K562 (cell line): ENCODE data around the gene TBL1XR1. TPM values are rescaled to one million over a fixed set of nuclear protein-coding genes. Genes with fewer than 3 reads are reported as not detected.
A peak's percentile ranks its signal among the peaks of the same experiment; 100 is the strongest.

ENCODE experiments used
- C11orf30 ChIP-seq: fragments of 450-650 bp; IDR thresholded peaks from 2 replicates; pipeline ENCODE4 v1.6.1; 2016; ENCODE audit warnings: low read depth, mild to moderate bottlenecking
- CCAR2 ChIP-seq: fragments of 200-400 bp; formaldehyde crosslinking; IDR thresholded peaks from 2 replicates; pipeline ENCODE4 v1.6.1; 2017; ENCODE audit warnings: mild to moderate bottlenecking, low read depth, low read length
- CHCHD3 ChIP-seq: fragments of 250-450 bp; sonication (Bioruptor Pico); IDR thresholded peaks from 2 replicates; pipeline ENCODE4 v2.1.2; 2022; ENCODE audit warnings: mild to moderate bottlenecking
- DLX4 ChIP-seq: fragments of 250-450 bp; sonication (Bioruptor Pico); IDR thresholded peaks from 2 replicates; pipeline ENCODE4 v1.6.1; 2021; ENCODE audit warnings: mild to moderate bottlenecking
- FOSL1 ChIP-seq: fragments of 200-800 bp; sonication (Bioruptor generic); conservative IDR thresholded peaks from 2 replicates; pipeline ENCODE4 v1.6.1; 2016; ENCODE audit warnings: missing genetic modification characterization, missing compliant biosample characterization
- HSF4 ChIP-seq: fragments of 250-450 bp; sonication (Bioruptor Pico); IDR thresholded peaks from 2 replicates; pipeline ENCODE4 v2.1.2; 2022; ENCODE audit warnings: mild to moderate bottlenecking, moderate library complexity, borderline replicate concordance
- MAFF ChIP-seq: IDR thresholded peaks from 2 replicates; pipeline ENCODE4 v1.6.1; 2012; ENCODE audit warnings: low read length, improper control_type of control experiment
- MAFG ChIP-seq: fragments of 450-650 bp; conservative IDR thresholded peaks from 2 replicates; pipeline ENCODE4 v1.6.1; 2016; ENCODE audit warnings: missing genetic modification characterization, missing compliant biosample characterization
- MAZ ChIP-seq, 2 experiments: fragments of 450-650 bp in 1 of 2; sonication (generic) in 1 of 2; formaldehyde crosslinking; IDR thresholded peaks in 1 of 2; conservative IDR thresholded peaks in 1 of 2; 2 replicates each; pipeline versions ENCODE4 v1.4.0 to v1.5.0; 2020; ENCODE audit warnings: mild to moderate bottlenecking in 1 of 2, missing genetic modification reagents in 1 of 2
- MEIS2 ChIP-seq: fragments of 450-650 bp; IDR thresholded peaks from 2 replicates; pipeline ENCODE4 v1.6.1; 2014; ENCODE audit warnings: mild to moderate bottlenecking; ENCODE audit not compliant: partially characterized antibody
- NEUROD1 ChIP-seq: fragments of 150-350 bp; IDR thresholded peaks from 2 replicates; pipeline ENCODE4 v1.6.1; 2014; ENCODE audit warnings: borderline replicate concordance, low read length, low read depth; ENCODE audit not compliant: partially characterized antibody
- NFE2 ChIP-seq: IDR thresholded peaks from 2 replicates; pipeline ENCODE4 v1.6.1; 2014; ENCODE audit warnings: antibody characterized with exemption, low read depth
- NFE2L1 ChIP-seq: fragments of 450-650 bp; IDR thresholded peaks from 2 replicates; pipeline ENCODE4 v1.6.1; 2016; ENCODE audit warnings: missing genetic modification characterization, low read depth, mild to moderate bottlenecking, missing compliant biosample characterization, moderate library complexity, borderline replicate concordance
- PHB ChIP-seq: fragments of 250-450 bp; sonication (Bioruptor Pico); IDR thresholded peaks from 2 replicates; pipeline ENCODE4 v1.5.0; 2021
- PHB2 ChIP-seq: fragments of 450-650 bp; IDR thresholded peaks from 2 replicates; pipeline ENCODE4 v1.6.1; 2017; ENCODE audit warnings: low read depth
- POLR2G ChIP-seq: fragments of 200-400 bp; formaldehyde crosslinking; IDR thresholded peaks from 2 replicates; pipeline ENCODE4 v1.6.1; 2017; ENCODE audit warnings: low read depth, mild to moderate bottlenecking, antibody characterized with exemption, low read length, moderate library complexity
- TAL1 ChIP-seq: fragments of 450-650 bp; IDR thresholded peaks from 2 replicates; pipeline ENCODE4 v1.6.1; 2016; ENCODE audit warnings: mild to moderate bottlenecking
- ZFP91 ChIP-seq: sonication (generic); formaldehyde crosslinking; IDR thresholded peaks from 2 replicates; pipeline ENCODE4 v1.8.0; 2022; ENCODE audit warnings: mild to moderate bottlenecking, missing genetic modification reagents
- ZNF668 ChIP-seq: fragments of 250-450 bp; sonication (Bioruptor Pico); IDR thresholded peaks from 2 replicates; pipeline ENCODE4 v1.8.0; 2022; ENCODE audit warnings: mild to moderate bottlenecking, inconsistent platforms
- polyA plus RNA-seq, 8 experiments: library from polyadenylated mRNA; depleted of rRNA in 4 of 8; stranded (reverse) in 5 of 8; unstranded in 3 of 8; fragments of >200 nt; fragmentation: Nextera tagmentation in 2 of 8; fragmentation: Illumina TruSeq in 1 of 8; extraction: Ambion mirVana in 2 of 8; extraction: Trizol in 1 of 8; gene quantifications; 2 replicates each; pipeline versions ENCODE4 v1.2.1 to v1.2.3, GENCODE V29; 2011 to 2014; ENCODE audit warnings: inconsistent platforms in 1 of 8, missing spikeins in 1 of 8
- total RNA-seq, 7 experiments: library from RNA; depleted of rRNA in 6 of 7; stranded (reverse); fragments of >200 nt in 6 of 7; fragmentation: Illumina TruSeq in 2 of 7; extraction: Trizol in 2 of 7; gene quantifications; 2 replicates each; pipeline versions ENCODE4 v1.2.1 to v1.2.3, GENCODE V29; 2011 to 2021; ENCODE audit warnings: low replicate concordance in 1 of 7

The TBL1XR1 gene
- total and polyA plus RNA-seq, 9 of the 15 experiments (the other 6 are each of a cell fraction or from before 2014, with no cell fraction given) = 19.6 to 171 (median 83.3) TPM

GRCh38 chr3:177039490-177040274, 157.6 kb downstream of the TBL1XR1 start (continued):
- no peak for TF ChIP-seq HSF4 (CRISPR knock-in tag)
- no peak for TF ChIP-seq PHB (CRISPR knock-in tag)
- TF ChIP-seq TAL1 = no peak
- no peak for TF ChIP-seq PHB2
- TF ChIP-seq FOSL1 (tag) = no peak
- peak; percentile 78 for TF ChIP-seq MAFG (tag)
- no peak for TF ChIP-seq ZNF668 (CRISPR knock-in tag)
- no peak for TF ChIP-seq POLR2G
- TF ChIP-seq CCAR2 = no peak
- TF ChIP-seq NFE2 = peak; percentile 83
- no peak for TF ChIP-seq CHCHD3 (CRISPR knock-in tag)
- no peak for TF ChIP-seq ZFP91 (CRISPR knock-in tag)
- peak; percentile 68 for TF ChIP-seq NFE2L1 (tag)
- no peak for TF ChIP-seq NEUROD1
- TF ChIP-seq MAZ (CRISPR knock-in tag; conservative IDR thresholded peaks at IDR 0.05 in 1 of 2, IDR thresholded peaks at IDR 0.05 in 1 of 2) = no peak
- TF ChIP-seq MEIS2 = no peak
- TF ChIP-seq DLX4 (CRISPR knock-in tag) = no peak
- peak; percentile 65 for TF ChIP-seq MAFF
- TF ChIP-seq C11orf30 = peak; percentile 69
